ENCODE results near the gene CDCP1.

CDCP1 gene

GRCh38 chr3:45066109-45066801 is 79.9 kb downstream of the CDCP1 start:
- no peak overlapping the region for H3K23ac ChIP-seq (ENCODE audit: low read depth, low read length, poor library complexity)
- WGBS, 2 donors (ENCODE audit: extremely low coverage in 2 of 2, insufficient read length in 2 of 2, insufficient replicate concordance in 1 of 2) = no CpG with 5 or more reads among the region's 3 CpGs

DNA sequence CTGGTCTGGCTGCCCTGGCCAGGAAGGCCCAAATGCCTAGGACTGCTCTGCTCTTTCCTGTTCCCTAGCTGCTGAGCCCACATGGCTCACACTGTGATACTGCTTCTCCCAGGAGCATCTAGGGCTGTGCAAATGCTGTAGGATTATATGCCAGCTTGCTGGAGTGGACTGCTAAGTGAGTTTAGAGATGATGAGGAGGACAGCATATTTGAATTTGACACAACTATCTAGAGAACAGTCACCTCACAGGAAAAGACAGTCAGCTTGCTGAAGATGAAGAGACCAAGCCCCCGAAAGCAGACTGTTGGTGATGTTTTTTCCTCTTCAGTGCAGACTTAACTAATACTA is 80.8 kb downstream of the CDCP1 start:
- no peak overlapping the region for H3K14ac ChIP-seq (ENCODE audit: low read length)
- H3K4ac ChIP-seq (ENCODE audit: low read length) = no peak overlapping the region
- DNase-seq (ENCODE audit: low spot score) = no peak
- H2BK120ac ChIP-seq (ENCODE audit: low read depth, low read length) = no peak overlapping the region
- H2AK5ac ChIP-seq (ENCODE audit: low read depth, low read length) = no peak overlapping the region
- no peak overlapping the region for H2BK15ac ChIP-seq (ENCODE audit: low read length)
- no peak overlapping the region for H3K27ac ChIP-seq (replicated peaks; ENCODE audit: low read length)
- peaks cover 0 to 4% of the 10 kb centered on the region in 2 donors for H3K9me3 ChIP-seq (replicated peaks in 1 of 2; ENCODE audit: control insufficient read depth in 2 of 2, insufficient read depth in 1 of 2, low read depth in 1 of 2, low read length in 2 of 2)
- no peaks in the 10 kb centered on the region for H3K27me3 ChIP-seq (ENCODE audit: control insufficient read depth in 3 of 3, insufficient read depth in 3 of 3, low read depth in 1 of 3, low read length in 3 of 3)
- H4K91ac ChIP-seq (ENCODE audit: low read depth, low read length, poor library complexity) = peak overlapping the region; percentile 17
- H3K4me1 ChIP-seq (ENCODE audit: control insufficient read depth in 2 of 2, insufficient read depth in 1 of 2, low read depth in 1 of 2, low read length in 2 of 2) = peaks cover 5 to 52% of the 10 kb centered on the region in 2 donors
- H3K4me3 ChIP-seq (ENCODE audit: low read length in 2 of 2) = no peak overlapping the region
- H3K9ac ChIP-seq (ENCODE audit: low read depth, low read length, poor library complexity) = no peak overlapping the region
- no peak overlapping the region for H3K18ac ChIP-seq (ENCODE audit: low read length)
- H2BK5ac ChIP-seq (ENCODE audit: low read length) = no peak overlapping the region
- H2BK12ac ChIP-seq (ENCODE audit: low read length) = no peak overlapping the region
- no peaks in the 10 kb centered on the region for H3K36me3 ChIP-seq (replicated peaks in 1 of 2; ENCODE audit: control insufficient read depth in 2 of 2, insufficient read depth in 2 of 2, low read length in 2 of 2)
- no peaks in the 10 kb centered on the region for H3K79me1 ChIP-seq (ENCODE audit: low read depth, low read length)
- H3K4me2 ChIP-seq (ENCODE audit: insufficient read depth, low read length, poor library complexity, severe bottlenecking) = no peak overlapping the region
- H2AFZ ChIP-seq (ENCODE audit: low read length) = peak overlapping the region; percentile 31
- H3K23ac ChIP-seq (ENCODE audit: low read depth, low read length, poor library complexity) = no peak overlapping the region
- WGBS, 2 donors (ENCODE audit: extremely low coverage in 2 of 2, insufficient read length in 2 of 2, insufficient replicate concordance in 1 of 2) = no CpG with 5 or more reads among the region's 1 CpG
- no peak overlapping the region for H4K8ac ChIP-seq (ENCODE audit: low read depth, low read length)

More at GRCh38 chr3:45066109-45066801, 79.9 kb downstream of the CDCP1 start:
- no peak overlapping the region for H2BK120ac ChIP-seq (ENCODE audit: low read depth, low read length)
- no peak overlapping the region for H4K91ac ChIP-seq (ENCODE audit: low read depth, low read length, poor library complexity)
- no peak overlapping the region for H2AK5ac ChIP-seq (ENCODE audit: low read depth, low read length)
- no peak overlapping the region for H3K14ac ChIP-seq (ENCODE audit: low read length)
- no peaks in the 10 kb centered on the region for H3K27me3 ChIP-seq (ENCODE audit: control insufficient read depth in 3 of 3, insufficient read depth in 3 of 3, low read depth in 1 of 3, low read length in 3 of 3)
- no peaks in the 10 kb centered on the region for H3K36me3 ChIP-seq (replicated peaks in 1 of 2; ENCODE audit: control insufficient read depth in 2 of 2, insufficient read depth in 2 of 2, low read length in 2 of 2)
- DNase-seq (ENCODE audit: low spot score) = no peak
- H2BK15ac ChIP-seq (ENCODE audit: low read length) = no peak overlapping the region
- no peak overlapping the region for H2AFZ ChIP-seq (ENCODE audit: low read length)
- no peak overlapping the region for H3K9ac ChIP-seq (ENCODE audit: low read depth, low read length, poor library complexity)
- H2BK5ac ChIP-seq (ENCODE audit: low read length) = no peak overlapping the region
- H3K4ac ChIP-seq (ENCODE audit: low read length) = no peak overlapping the region
- H3K9me3 ChIP-seq (replicated peaks in 1 of 2; ENCODE audit: control insufficient read depth in 2 of 2, insufficient read depth in 1 of 2, low read depth in 1 of 2, low read length in 2 of 2) = peaks cover 0 to 7% of the 10 kb centered on the region in 2 donors
- H3K27ac ChIP-seq (replicated peaks; ENCODE audit: low read length) = no peak overlapping the region
- H3K4me1 ChIP-seq (ENCODE audit: control insufficient read depth in 2 of 2, insufficient read depth in 1 of 2, low read depth in 1 of 2, low read length in 2 of 2) = peaks cover 0 to 43% of the 10 kb centered on the region in 2 donors
- H3K4me2 ChIP-seq (ENCODE audit: insufficient read depth, low read length, poor library complexity, severe bottlenecking) = no peak overlapping the region
- no peak overlapping the region for H2BK12ac ChIP-seq (ENCODE audit: low read length)
- H4K8ac ChIP-seq (ENCODE audit: low read depth, low read length) = no peak overlapping the region
- no peaks in the 10 kb centered on the region for H3K79me1 ChIP-seq (ENCODE audit: low read depth, low read length)
- H3K4me3 ChIP-seq (ENCODE audit: low read length in 2 of 2) = no peak overlapping the region
- no peak overlapping the region for H3K18ac ChIP-seq (ENCODE audit: low read length)

GRCh38 chr3:45064512-45065372 is 81.4 kb downstream of the CDCP1 start:
- Histone ChIP-seq H2AK5ac (ENCODE audit: low read depth, low read length) (no peak overlapping the region), H3K27ac (replicated peaks; ENCODE audit: low read length) (no peak overlapping the region), H2BK5ac (ENCODE audit: low read length) (no peak overlapping the region), H3K4ac (ENCODE audit: low read length) (no peak overlapping the region), H3K27me3 (ENCODE audit: control insufficient read depth in 3 of 3, insufficient read depth in 3 of 3, low read depth in 1 of 3, low read length in 3 of 3) (no peaks in the 10 kb centered on the region), H3K23ac (ENCODE audit: low read depth, low read length, poor library complexity) (no peak overlapping the region), H3K9ac (ENCODE audit: low read depth, low read length, poor library complexity) (no peak overlapping the region), H2BK15ac (ENCODE audit: low read length) (no peak overlapping the region), H3K4me1 (ENCODE audit: control insufficient read depth in 2 of 2, insufficient read depth in 1 of 2, low read depth in 1 of 2, low read length in 2 of 2) (peaks cover 5 to 58% of the 10 kb centered on the region in 2 donors), H3K4me2 (ENCODE audit: insufficient read depth, low read length, poor library complexity, severe bottlenecking) (no peak overlapping the region), H4K8ac (ENCODE audit: low read depth, low read length) (no peak overlapping the region), H2AFZ (ENCODE audit: low read length) (peak overlapping the region; percentile 31), H4K91ac (ENCODE audit: low read depth, low read length, poor library complexity) (peak overlapping the region; percentile 17), H2BK12ac (ENCODE audit: low read length) (no peak overlapping the region), H2BK120ac (ENCODE audit: low read depth, low read length) (no peak overlapping the region), H3K14ac (ENCODE audit: low read length) (no peak overlapping the region), H3K79me1 (ENCODE audit: low read depth, low read length) (no peaks in the 10 kb centered on the region), H3K9me3 (replicated peaks in 1 of 2; ENCODE audit: control insufficient read depth in 2 of 2, insufficient read depth in 1 of 2, low read depth in 1 of 2, low read length in 2 of 2) (peaks cover 0 to 4% of the 10 kb centered on the region in 2 donors), H3K36me3 (replicated peaks in 1 of 2; ENCODE audit: control insufficient read depth in 2 of 2, insufficient read depth in 2 of 2, low read length in 2 of 2) (no peaks in the 10 kb centered on the region), H3K4me3 (ENCODE audit: low read length in 2 of 2) (no peak overlapping the region), H3K18ac (ENCODE audit: low read length) (no peak overlapping the region)
- WGBS, 2 donors (ENCODE audit: extremely low coverage in 2 of 2, insufficient read length in 2 of 2, insufficient replicate concordance in 1 of 2) = no CpG with 5 or more reads among the region's 12 CpGs
- no peak for DNase-seq (ENCODE audit: low spot score)

DNA sequence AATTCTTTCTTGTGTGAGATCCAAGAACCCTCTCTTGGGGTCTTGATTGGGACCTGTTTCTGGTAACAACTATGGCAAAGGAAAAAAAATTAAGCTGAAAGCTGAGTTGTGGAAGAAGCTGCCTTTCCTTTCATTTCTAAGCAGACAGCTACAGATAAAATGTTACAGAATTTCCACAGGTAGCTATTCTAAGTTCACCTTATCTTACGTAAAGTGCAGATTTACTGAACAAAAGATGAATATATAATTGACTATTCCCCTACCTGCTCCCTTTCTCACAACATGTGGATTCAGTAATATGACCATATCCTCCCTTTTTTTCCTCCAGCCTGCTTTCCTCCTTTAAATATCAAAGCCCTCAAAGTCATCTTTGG is 83.5 kb downstream of the CDCP1 start:
- H3K36me3 ChIP-seq (replicated peaks in 1 of 2; ENCODE audit: control insufficient read depth in 2 of 2, insufficient read depth in 2 of 2, low read length in 2 of 2) = no peaks in the 10 kb centered on the region
- no peak overlapping the region for H4K8ac ChIP-seq (ENCODE audit: low read depth, low read length)
- H3K18ac ChIP-seq (ENCODE audit: low read length) = no peak overlapping the region
- H3K4me1 ChIP-seq (ENCODE audit: control insufficient read depth in 2 of 2, insufficient read depth in 1 of 2, low read depth in 1 of 2, low read length in 2 of 2) = peaks cover 5 to 47% of the 10 kb centered on the region in 2 donors
- H2BK15ac ChIP-seq (ENCODE audit: low read length) = no peak overlapping the region
- no peaks in the 10 kb centered on the region for H3K27me3 ChIP-seq (ENCODE audit: control insufficient read depth in 3 of 3, insufficient read depth in 3 of 3, low read depth in 1 of 3, low read length in 3 of 3)
- no CpG with 5 or more reads among the region's 1 CpG for WGBS, 2 donors (ENCODE audit: extremely low coverage in 2 of 2, insufficient read length in 2 of 2, insufficient replicate concordance in 1 of 2)
- no peak overlapping the region for H3K4me3 ChIP-seq (ENCODE audit: low read length in 2 of 2)
- no peak overlapping the region for H3K23ac ChIP-seq (ENCODE audit: low read depth, low read length, poor library complexity)
- H3K9ac ChIP-seq (ENCODE audit: low read depth, low read length, poor library complexity) = no peak overlapping the region
- no peak overlapping the region for H3K14ac ChIP-seq (ENCODE audit: low read length)
- H3K9me3 ChIP-seq (replicated peaks in 1 of 2; ENCODE audit: control insufficient read depth in 2 of 2, insufficient read depth in 1 of 2, low read depth in 1 of 2, low read length in 2 of 2) = peaks cover 0 to 4% of the 10 kb centered on the region in 2 donors
- no peak overlapping the region for H2BK5ac ChIP-seq (ENCODE audit: low read length)
- H2AFZ ChIP-seq (ENCODE audit: low read length) = no peak overlapping the region
- no peaks in the 10 kb centered on the region for H3K79me1 ChIP-seq (ENCODE audit: low read depth, low read length)
- no peak overlapping the region for H3K27ac ChIP-seq (replicated peaks; ENCODE audit: low read length)
- no peak for DNase-seq (ENCODE audit: low spot score)
- H2BK120ac ChIP-seq (ENCODE audit: low read depth, low read length) = no peak overlapping the region
- no peak overlapping the region for H2BK12ac ChIP-seq (ENCODE audit: low read length)
- no peak overlapping the region for H3K4me2 ChIP-seq (ENCODE audit: insufficient read depth, low read length, poor library complexity, severe bottlenecking)
- no peak overlapping the region for H3K4ac ChIP-seq (ENCODE audit: low read length)
- no peak overlapping the region for H2AK5ac ChIP-seq (ENCODE audit: low read depth, low read length)
- no peak overlapping the region for H4K91ac ChIP-seq (ENCODE audit: low read depth, low read length, poor library complexity)

Measured in neuronal stem cell (in vitro differentiated cells).